Neural cell (in vitro differentiated cells): Measurements from ENCODE around the gene SLC12A9.

Experiments
- CTCF ChIP-seq: fragments of 450-650 bp; IDR thresholded peaks from 2 replicates; pipeline ENCODE4 v1.5.1; 2014; ENCODE audit warnings: antibody characterized with exemption, mild to moderate bottlenecking, moderate library complexity; ENCODE audit not compliant: poor library complexity, severe bottlenecking
- EP300 ChIP-seq: fragments of 450-650 bp; conservative IDR thresholded peaks from 2 replicates; pipeline ENCODE4 v1.6.1; 2014; ENCODE audit warnings: antibody characterized with exemption, mild to moderate bottlenecking, moderate library complexity; ENCODE audit not compliant: poor library complexity, severe bottlenecking
- EZH2 ChIP-seq: fragments of 200-600, 300-800 bp; shearing (Covaris generic), sonication (generic); IDR thresholded peaks from 2 replicates; pipeline ENCODE4 v1.6.1; 2014; ENCODE audit warnings: antibody characterized with exemption, low read length, borderline replicate concordance, mild to moderate bottlenecking; ENCODE audit not compliant: insufficient read depth, poor library complexity, severe bottlenecking
- POLR2AphosphoS5 ChIP-seq: IDR thresholded peaks from 2 replicates; pipeline ENCODE4 v1.6.1; 2012
- RAD21 ChIP-seq: fragments of 450-650 bp; conservative IDR thresholded peaks from 2 replicates; pipeline ENCODE4 v1.6.1; 2014; ENCODE audit warnings: antibody characterized with exemption, mild to moderate bottlenecking, moderate library complexity
- SMC3 ChIP-seq: fragments of 450-650 bp; conservative IDR thresholded peaks from 2 replicates; pipeline ENCODE4 v1.6.1; 2014; ENCODE audit warnings: antibody characterized with exemption, mild to moderate bottlenecking, moderate library complexity; ENCODE audit not compliant: poor library complexity
- TAF1 ChIP-seq: IDR thresholded peaks from 2 replicates; pipeline ENCODE4 v1.6.1; 2012; ENCODE audit warnings: low read depth
- TF ChIP-seq, protein P1 (sequence below): IDR thresholded peaks from 2 replicates; pipeline ENCODE4 v1.6.1; 2012; ENCODE audit warnings: borderline replicate concordance

- no peak for TF ChIP-seq POLR2AphosphoS5
- no peak for TF ChIP-seq CTCF
- TF ChIP-seq RAD21 = no peak
- TF ChIP-seq TAF1 = no peak
- TF ChIP-seq EZH2 = no peak
- TF ChIP-seq, protein P1, sequence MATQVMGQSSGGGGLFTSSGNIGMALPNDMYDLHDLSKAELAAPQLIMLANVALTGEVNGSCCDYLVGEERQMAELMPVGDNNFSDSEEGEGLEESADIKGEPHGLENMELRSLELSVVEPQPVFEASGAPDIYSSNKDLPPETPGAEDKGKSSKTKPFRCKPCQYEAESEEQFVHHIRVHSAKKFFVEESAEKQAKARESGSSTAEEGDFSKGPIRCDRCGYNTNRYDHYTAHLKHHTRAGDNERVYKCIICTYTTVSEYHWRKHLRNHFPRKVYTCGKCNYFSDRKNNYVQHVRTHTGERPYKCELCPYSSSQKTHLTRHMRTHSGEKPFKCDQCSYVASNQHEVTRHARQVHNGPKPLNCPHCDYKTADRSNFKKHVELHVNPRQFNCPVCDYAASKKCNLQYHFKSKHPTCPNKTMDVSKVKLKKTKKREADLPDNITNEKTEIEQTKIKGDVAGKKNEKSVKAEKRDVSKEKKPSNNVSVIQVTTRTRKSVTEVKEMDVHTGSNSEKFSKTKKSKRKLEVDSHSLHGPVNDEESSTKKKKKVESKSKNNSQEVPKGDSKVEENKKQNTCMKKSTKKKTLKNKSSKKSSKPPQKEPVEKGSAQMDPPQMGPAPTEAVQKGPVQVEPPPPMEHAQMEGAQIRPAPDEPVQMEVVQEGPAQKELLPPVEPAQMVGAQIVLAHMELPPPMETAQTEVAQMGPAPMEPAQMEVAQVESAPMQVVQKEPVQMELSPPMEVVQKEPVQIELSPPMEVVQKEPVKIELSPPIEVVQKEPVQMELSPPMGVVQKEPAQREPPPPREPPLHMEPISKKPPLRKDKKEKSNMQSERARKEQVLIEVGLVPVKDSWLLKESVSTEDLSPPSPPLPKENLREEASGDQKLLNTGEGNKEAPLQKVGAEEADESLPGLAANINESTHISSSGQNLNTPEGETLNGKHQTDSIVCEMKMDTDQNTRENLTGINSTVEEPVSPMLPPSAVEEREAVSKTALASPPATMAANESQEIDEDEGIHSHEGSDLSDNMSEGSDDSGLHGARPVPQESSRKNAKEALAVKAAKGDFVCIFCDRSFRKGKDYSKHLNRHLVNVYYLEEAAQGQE = no peak
- TF ChIP-seq SMC3 = no peak
- no peak for TF ChIP-seq EP300
Measured at GRCh38 chr7:100914208-100914878, 61.8 kb downstream of the SLC12A9 start.
